Measurements from ENCODE around the gene EIF2AK3.
"Not testable (repeated sequence)": the region's sequence is repeated elsewhere in the genome, so short reads cannot be mapped to it uniquely, and the experiment has no call there.

The EIF2AK3 gene

GRCh38 chr2:88632569-88632968, 5.3 kb upstream of the EIF2AK3 start:
- no peak for DNase-seq

GRCh38 chr2:88628571-88628939, 1.3 kb upstream of the EIF2AK3 start:
- no peak for DNase-seq

- DNase-seq: peak; percentile 76
Measured at GRCh38 chr2:88627856-88628570, 749 bp upstream of the EIF2AK3 start.

- DNase-seq: no peak
Measured at GRCh38 chr2:88626171-88627054, 851 bp downstream of the EIF2AK3 start.

GRCh38 chr2:88624477-88624876, 2.8 kb downstream of the EIF2AK3 start:
- DNase-seq: no peak

- not testable (repeated sequence) for DNase-seq
Measured at GRCh38 chr2:88623831-88624465, 3.3 kb downstream of the EIF2AK3 start.

GRCh38 chr2:88622307-88622706, 5.0 kb downstream of the EIF2AK3 start:
- no peak for DNase-seq

- DNase-seq: no peak
Measured at GRCh38 chr2:88621432-88621831, 5.8 kb downstream of the EIF2AK3 start.

GRCh38 chr2:88620015-88620414, 7.2 kb downstream of the EIF2AK3 start:
- DNase-seq: no peak

GRCh38 chr2:88615822-88616221, 11.4 kb downstream of the EIF2AK3 start:
- DNase-seq: no peak

GRCh38 chr2:88614497-88615157, 12.6 kb downstream of the EIF2AK3 start:
- no peak for DNase-seq

- no peak for DNase-seq
Measured at GRCh38 chr2:88613921-88614320, 13.3 kb downstream of the EIF2AK3 start.

- no peak for DNase-seq
Measured at GRCh38 chr2:88608184-88608583, 19.1 kb downstream of the EIF2AK3 start.

- no peak for DNase-seq
Measured at GRCh38 chr2:88607416-88607815, 19.8 kb downstream of the EIF2AK3 start.

GRCh38 chr2:88606371-88607030, 20.8 kb downstream of the EIF2AK3 start:
- DNase-seq: no peak

- DNase-seq: no peak
Measured at GRCh38 chr2:88603146-88603545, 24.1 kb downstream of the EIF2AK3 start.

- DNase-seq: no peak
Measured at GRCh38 chr2:88602022-88602421, 25.2 kb downstream of the EIF2AK3 start.

- no peak for DNase-seq
Measured at GRCh38 chr2:88601286-88601685, 26.0 kb downstream of the EIF2AK3 start.

- DNase-seq: no peak
Measured at GRCh38 chr2:88600038-88600465, 27.2 kb downstream of the EIF2AK3 start.

GRCh38 chr2:88599527-88599926, 27.7 kb downstream of the EIF2AK3 start:
- DNase-seq: no peak

- DNase-seq: no peak
Measured at GRCh38 chr2:88597168-88597567, 30.1 kb downstream of the EIF2AK3 start.

GRCh38 chr2:88596141-88596830, 31.0 kb downstream of the EIF2AK3 start:
- DNase-seq: no peak
